Liver (tissue), 9 donors: ENCODE data around the gene AIPL1. TPM values are rescaled to one million over a fixed set of nuclear protein-coding genes. Genes with fewer than 3 reads are reported as not detected.

ENCODE experiments used
- DNase-seq: peaks from one replicate; pipeline ENCODE4 v3.0.0-alpha.2; 2017; ENCODE audit warnings: low spot score
- H3K27ac ChIP-seq, 2 donors: one replicate each; pipeline ENCODE4 v1.7.0; 2013; ENCODE audit warnings: inconsistent platforms in 2 of 2, low read length in 2 of 2, control low read depth in 1 of 2, low read depth in 1 of 2, mild to moderate bottlenecking in 1 of 2
- H3K27me3 ChIP-seq, 4 donors: one replicate each; pipeline versions ENCODE4 v1.6.1 to v1.7.0; 2013; ENCODE audit warnings: low read length in 3 of 4, inconsistent platforms in 1 of 4, mild to moderate bottlenecking in 1 of 4, moderate library complexity in 1 of 4; ENCODE audit not compliant: control insufficient read depth in 4 of 4, insufficient read depth in 4 of 4
- H3K36me3 ChIP-seq, 4 donors: one replicate each; pipeline versions ENCODE4 v1.6.1 to v1.7.0; 2013; ENCODE audit warnings: low read length in 3 of 4, mild to moderate bottlenecking in 3 of 4, low read depth in 1 of 4, moderate library complexity in 1 of 4; ENCODE audit not compliant: control insufficient read depth in 4 of 4, insufficient read depth in 3 of 4
- H3K4me1 ChIP-seq, 4 donors: one replicate each; pipeline versions ENCODE4 v1.6.1 to v1.7.0; 2013; ENCODE audit warnings: low read length in 3 of 4, mild to moderate bottlenecking in 3 of 4, moderate library complexity in 1 of 4; ENCODE audit not compliant: control insufficient read depth in 4 of 4, insufficient read depth in 4 of 4
- H3K4me3 ChIP-seq, 3 donors: one replicate each; pipeline versions ENCODE4 v1.6.1 to v1.7.0; 2013; ENCODE audit warnings: low read length in 3 of 3, control low read depth in 1 of 3, low read depth in 1 of 3, mild to moderate bottlenecking in 1 of 3
- H3K9ac ChIP-seq, 2 donors: one replicate each; pipeline ENCODE4 v1.7.0; 2013; ENCODE audit warnings: low read length in 2 of 2, mild to moderate bottlenecking in 2 of 2, moderate library complexity in 2 of 2, control low read depth in 1 of 2, low read depth in 1 of 2
- H3K9me3 ChIP-seq, 4 donors: one replicate each; pipeline versions ENCODE4 v1.6.1 to v1.7.0; 2013; ENCODE audit warnings: low read length in 3 of 4; ENCODE audit not compliant: control insufficient read depth in 4 of 4
- ATF3 ChIP-seq: IDR thresholded peaks from 2 replicates; pipeline ENCODE4 v1.6.1; 2016; ENCODE audit warnings: antibody characterized with exemption
- CTCF ChIP-seq: fragments of 150-350 bp; IDR thresholded peaks from 2 replicates; pipeline ENCODE4 v1.5.1; 2017; ENCODE audit warnings: improper control_type of control experiment, low read depth, low read length; ENCODE audit not compliant: missing input control
- EGR1 ChIP-seq, 2 donors: IDR thresholded peaks; 2 replicates each; pipeline ENCODE4 v1.6.1; 2016 to 2018; ENCODE audit warnings: antibody characterized with exemption in 2 of 2, low read depth in 2 of 2
- FOXA1 ChIP-seq: IDR thresholded peaks from 2 replicates; pipeline ENCODE4 v1.6.1; 2016; ENCODE audit warnings: antibody characterized with exemption
- FOXA2 ChIP-seq: IDR thresholded peaks from 2 replicates; pipeline ENCODE4 v1.6.1; 2016; ENCODE audit warnings: antibody characterized with exemption
- GABPA ChIP-seq, 2 donors: IDR thresholded peaks in 1 of 2; conservative IDR thresholded peaks in 1 of 2; 2 replicates each; pipeline ENCODE4 v1.6.1; 2016; ENCODE audit warnings: antibody characterized with exemption in 2 of 2, mild to moderate bottlenecking in 1 of 2, moderate library complexity in 1 of 2
- HNF4A ChIP-seq, 2 donors: conservative IDR thresholded peaks; 2 replicates each; pipeline ENCODE4 v1.6.1; 2016; ENCODE audit warnings: antibody characterized with exemption in 2 of 2, mild to moderate bottlenecking in 2 of 2
- HNF4G ChIP-seq: IDR thresholded peaks from 2 replicates; pipeline ENCODE4 v1.6.1; 2016; ENCODE audit warnings: antibody characterized with exemption
- JUND ChIP-seq, 2 donors: IDR thresholded peaks; 2 replicates each; pipeline ENCODE4 v1.6.1; 2016; ENCODE audit warnings: antibody characterized with exemption in 2 of 2
- MAX ChIP-seq: IDR thresholded peaks from 2 replicates; pipeline ENCODE4 v1.6.1; 2016; ENCODE audit warnings: antibody characterized with exemption
- NR2F2 ChIP-seq: IDR thresholded peaks from 2 replicates; pipeline ENCODE4 v1.6.1; 2016; ENCODE audit warnings: antibody characterized with exemption
- RAD21 ChIP-seq, 2 donors: IDR thresholded peaks; 2 replicates each; pipeline ENCODE4 v1.6.1; 2016; ENCODE audit warnings: antibody characterized with exemption in 2 of 2, mild to moderate bottlenecking in 2 of 2
- REST ChIP-seq: IDR thresholded peaks from 2 replicates; pipeline ENCODE4 v1.6.1; 2016; ENCODE audit warnings: antibody characterized with exemption, mild to moderate bottlenecking
- RXRA ChIP-seq, 2 donors: IDR thresholded peaks; 2 replicates each; pipeline ENCODE4 v1.6.1; 2017 to 2018; ENCODE audit warnings: antibody characterized with exemption in 2 of 2, mild to moderate bottlenecking in 1 of 2
- SP1 ChIP-seq: IDR thresholded peaks from 2 replicates; pipeline ENCODE4 v1.6.1; 2018; ENCODE audit warnings: antibody characterized with exemption, mild to moderate bottlenecking
- TAF1 ChIP-seq: conservative IDR thresholded peaks from 2 replicates; pipeline ENCODE4 v1.6.1; 2016; ENCODE audit warnings: antibody characterized with exemption, mild to moderate bottlenecking
- YY1 ChIP-seq: IDR thresholded peaks from 2 replicates; pipeline ENCODE4 v1.6.1; 2016; ENCODE audit warnings: antibody characterized with exemption, mild to moderate bottlenecking
- ZBTB33 ChIP-seq: IDR thresholded peaks from 2 replicates; pipeline ENCODE4 v1.6.1; 2016; ENCODE audit warnings: antibody characterized with exemption
- WGBS: extraction: QIAGEN DNeasy Blood & Tissue Kit; methylation state at CpG from one replicate; pipeline ENCODE4 v1.1.7; 2013; 5-methylcytosine and 5-hydroxymethylcytosine counted together
- polyA plus RNA-seq, 2 donors: library from polyadenylated mRNA; stranded (reverse) in 1 of 2; unstranded in 1 of 2; fragments of 200-250 nt in 1 of 2; fragments of >200 nt in 1 of 2; fragmentation: Nextera tagmentation in 1 of 2; extraction: Ambion mirVana in 1 of 2; gene quantifications; one replicate each; pipeline versions ENCODE4 v1.2.1 to v1.2.3, GENCODE V29; 2013 to 2015
- total RNA-seq, 2 donors: library from RNA; depleted of rRNA; stranded (reverse); fragments of >200 nt; gene quantifications; one replicate each; pipeline ENCODE4 v1.2.3, GENCODE V29; 2014
- donor health status: healthy.
- donor health status: healthy.
- donor health status: healthy.
- donor health status: healthy.
- donor health status: healthy.

Gene AIPL1
- total and polyA plus RNA-seq, 4 donors: not detected

- no peak for TF ChIP-seq GABPA (IDR thresholded peaks at IDR 0.05 in 1 of 2, conservative IDR thresholded peaks at IDR 0.05 in 1 of 2)
- TF ChIP-seq NR2F2: no peak
- TF ChIP-seq ZBTB33: no peak
- TF ChIP-seq FOXA2: no peak
- no peak for TF ChIP-seq RXRA (IDR thresholded peaks at IDR 0.05)
- TF ChIP-seq HNF4A (conservative IDR thresholded peaks at IDR 0.05): no peak
- no peak for TF ChIP-seq RAD21 (IDR thresholded peaks at IDR 0.05)
- TF ChIP-seq FOXA1: no peak
These were observed 33.3 kb upstream of the AIPL1 start (continued) for GRCh38 chr17:6468051-6468790.

- no peaks in the 10 kb centered on the region for H3K36me3 ChIP-seq
- no peak overlapping the region for H3K4me3 ChIP-seq
- H3K27me3 ChIP-seq: no peaks in the 10 kb centered on the region
- H3K4me1 ChIP-seq: no peaks in the 10 kb centered on the region
- no peak for TF ChIP-seq EGR1 (IDR thresholded peaks at IDR 0.05; ENCODE audit: low read depth in 2 of 2)
- no peak for TF ChIP-seq YY1
- no peak for TF ChIP-seq MAX
- no peak for TF ChIP-seq REST
- no peak for TF ChIP-seq ZBTB33
- no peak for TF ChIP-seq RAD21 (IDR thresholded peaks at IDR 0.05)
- no peak for TF ChIP-seq FOXA1
- TF ChIP-seq FOXA2: no peak
- TF ChIP-seq JUND (IDR thresholded peaks at IDR 0.05): no peak
- TF ChIP-seq NR2F2: no peak
- TF ChIP-seq HNF4A (conservative IDR thresholded peaks at IDR 0.05): no peak
- no peak for TF ChIP-seq TAF1
- TF ChIP-seq GABPA (IDR thresholded peaks at IDR 0.05 in 1 of 2, conservative IDR thresholded peaks at IDR 0.05 in 1 of 2): no peak
- TF ChIP-seq HNF4G: no peak
- TF ChIP-seq CTCF: no peak
- TF ChIP-seq RXRA (IDR thresholded peaks at IDR 0.05): no peak
- no peak for TF ChIP-seq ATF3
- TF ChIP-seq SP1: no peak
- no peak for DNase-seq
- H3K9ac ChIP-seq: no peak overlapping the region
- 84% methylated on average over 1 of the region's 1 CpG for WGBS
- H3K27ac ChIP-seq: no peak overlapping the region
- no peaks in the 10 kb centered on the region for H3K9me3 ChIP-seq
These were observed 32.6 kb upstream of the AIPL1 start for GRCh38 chr17:6467567-6467966.
